Stomach (tissue), 4 donors: ENCODE measurements around the gene FAM161B.

Experiments
- CTCF ChIP-seq, 7 experiments: fragments of 450-650 bp in 4 of 7; fragments of 200-600 bp in 3 of 7; sonication (generic) in 3 of 7; IDR thresholded peaks; one replicate each; pipeline ENCODE4 v1.5.1; 2016 to 2019; ENCODE audit warnings: antibody characterized with exemption in 7 of 7, control low read depth in 2 of 7, mild to moderate bottlenecking in 1 of 7
- EP300 ChIP-seq: sonication (generic); formaldehyde crosslinking; IDR thresholded peaks from one replicate; pipeline ENCODE4 v1.6.1; 2017; ENCODE audit warnings: antibody characterized with exemption
- POLR2A ChIP-seq, 4 donors: fragments of 450-650 bp; IDR thresholded peaks; one replicate each; pipeline ENCODE4 v1.6.1; 2016; ENCODE audit warnings: antibody characterized with exemption in 4 of 4, control low read depth in 2 of 4, mild to moderate bottlenecking in 1 of 4, moderate library complexity in 1 of 4

GRCh38 chr14:73991092-73991491 lies 41.2 kb upstream of the FAM161B start:
- TF ChIP-seq CTCF (IDR thresholded peaks at IDR 0.05) (no peak), EP300 (no peak), POLR2A (IDR thresholded peaks at IDR 0.05) (no peak)
